NCI-H2227 treated with DMSO at 0.1 percent for 48 hours (cell line): Measurements from ENCODE around the gene PPIL6.
"Not testable (repeated sequence)": the region's sequence is repeated elsewhere in the genome, so short reads cannot be mapped to it uniquely, and the experiment has no call there.

ENCODE experiments used
- DNase-seq: peaks from one replicate; lab custom pipeline; 2025; lab: John Stamatoyannopoulos, UW

Gene PPIL6

DNA sequence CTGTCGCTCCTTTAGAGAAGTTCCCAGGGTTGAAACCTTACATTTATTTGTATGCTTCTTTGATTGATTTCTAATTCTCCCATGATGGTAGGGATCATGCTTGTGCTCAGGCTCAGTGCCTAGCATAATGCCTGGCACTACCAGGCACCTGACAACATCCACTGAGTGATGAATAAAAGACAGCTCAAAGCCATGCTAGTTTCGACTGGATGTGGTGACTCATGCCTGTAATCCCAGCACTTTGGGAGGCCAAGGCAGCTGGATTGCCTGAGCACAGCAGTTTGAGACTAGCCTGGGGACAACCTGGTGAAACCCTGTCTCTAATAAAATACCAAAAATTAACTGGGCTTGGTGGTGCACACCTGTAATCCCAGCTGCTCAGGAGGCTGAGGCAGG lies 46.5 kb downstream of the PPIL6 start:
- DNase-seq: no peak

DNA sequence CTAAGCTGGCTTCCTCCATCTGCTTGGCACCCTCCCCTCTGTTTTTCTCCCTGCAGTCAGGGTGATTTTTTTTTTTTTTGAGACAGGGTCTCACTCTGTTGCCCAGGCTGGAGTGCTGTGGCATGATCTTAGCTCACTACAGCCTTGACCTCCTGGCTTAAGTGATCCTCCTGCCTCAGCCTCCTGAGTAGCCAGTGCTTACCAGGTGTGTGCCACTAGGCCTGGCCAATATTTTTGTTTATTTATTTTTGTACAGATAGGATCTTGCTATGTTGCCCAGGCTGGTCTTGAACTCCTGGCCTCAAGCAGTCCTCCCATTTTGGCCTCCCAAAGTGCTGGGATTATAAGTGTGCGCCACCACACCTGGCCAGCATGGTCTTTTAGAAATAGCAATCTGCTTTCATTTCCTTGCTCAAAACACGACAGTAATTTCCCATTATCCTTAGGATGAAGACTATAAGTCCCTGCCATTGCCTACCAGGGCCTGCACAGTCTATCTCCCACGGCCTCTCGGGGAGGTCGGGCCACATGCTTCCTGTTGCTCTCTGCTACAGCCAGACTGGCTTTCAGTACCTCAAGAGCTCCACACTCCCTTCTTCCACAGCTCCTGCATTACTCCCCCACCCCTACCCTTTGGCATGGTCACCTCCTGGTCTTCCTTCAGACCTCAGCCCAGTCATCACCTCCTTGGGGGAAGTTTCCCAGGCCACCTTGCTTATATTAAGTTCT lies 47.1 kb downstream of the PPIL6 start:
- no peak for DNase-seq

DNA sequence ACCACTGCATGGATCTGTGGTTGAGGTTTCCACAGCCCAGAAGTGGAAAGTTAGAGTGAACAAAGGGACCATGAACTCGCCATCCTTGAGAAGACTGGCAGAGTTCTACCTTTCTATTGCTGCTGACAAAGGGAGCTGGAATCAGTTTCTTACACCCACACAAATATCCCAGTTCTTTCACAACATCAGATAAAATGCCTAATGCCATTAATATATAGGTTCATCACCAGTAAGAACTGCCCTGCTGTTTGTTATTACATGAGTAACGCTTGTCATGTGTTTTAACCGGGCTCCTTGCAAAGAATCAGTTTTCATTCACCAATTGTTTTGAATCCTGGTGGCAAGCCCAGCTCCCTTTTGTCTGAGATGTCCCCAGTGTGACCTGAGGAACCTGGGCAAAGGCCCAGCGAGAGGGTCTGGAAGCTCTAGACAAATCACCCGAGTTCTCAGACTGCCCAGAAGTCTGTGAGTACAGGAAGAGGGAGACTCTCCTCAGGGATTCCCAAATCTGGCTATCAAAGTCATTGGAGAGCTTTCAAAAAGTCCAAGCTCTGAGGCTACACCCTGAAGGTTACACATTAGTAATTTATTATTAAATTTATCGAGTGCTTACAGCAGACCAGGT lies 50.7 kb downstream of the PPIL6 start:
- DNase-seq: no peak

DNA sequence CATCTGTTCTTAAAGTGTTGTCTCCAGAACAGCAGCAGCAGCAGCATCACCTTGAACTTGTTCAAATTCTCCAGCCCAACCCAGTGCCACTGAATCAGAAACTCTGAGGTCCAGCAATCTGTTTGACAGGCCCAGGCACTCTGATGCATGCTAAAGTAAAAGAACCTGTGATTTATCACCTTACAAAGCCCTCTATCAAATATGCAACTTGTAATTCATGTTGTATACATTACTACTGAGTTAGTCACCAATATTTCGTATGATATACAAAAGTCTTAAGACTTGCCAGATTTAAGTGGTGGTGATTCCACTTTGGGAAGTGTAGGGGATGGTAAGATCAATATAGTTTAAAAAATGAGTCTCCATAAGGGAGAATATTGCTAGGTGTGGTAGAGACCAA lies 52.2 kb downstream of the PPIL6 start:
- no peak for DNase-seq

DNA sequence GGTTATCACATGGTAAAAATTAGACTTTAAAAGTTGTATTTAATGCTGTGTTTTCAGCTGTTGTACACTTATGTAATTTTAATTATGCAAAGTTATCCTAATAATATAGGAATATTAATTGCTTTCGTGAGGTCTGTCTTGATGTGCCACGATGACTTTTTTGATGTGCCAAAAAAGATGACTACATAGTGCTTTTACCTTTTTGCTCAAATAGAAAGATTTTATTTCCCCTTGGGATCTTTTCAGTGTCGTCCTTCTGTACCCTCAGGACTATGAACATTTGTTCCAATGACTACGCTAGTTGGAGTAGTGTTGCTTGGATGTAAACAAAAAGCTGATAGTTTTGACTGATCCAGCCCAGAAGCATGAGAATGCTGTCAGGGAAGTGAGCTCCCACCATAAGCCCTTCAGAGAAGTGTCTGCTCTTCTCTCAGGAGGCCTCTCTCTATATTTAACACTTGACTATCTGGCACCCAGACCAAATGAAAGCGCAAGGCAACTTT lies 56.9 kb downstream of the PPIL6 start:
- no peak for DNase-seq

DNA sequence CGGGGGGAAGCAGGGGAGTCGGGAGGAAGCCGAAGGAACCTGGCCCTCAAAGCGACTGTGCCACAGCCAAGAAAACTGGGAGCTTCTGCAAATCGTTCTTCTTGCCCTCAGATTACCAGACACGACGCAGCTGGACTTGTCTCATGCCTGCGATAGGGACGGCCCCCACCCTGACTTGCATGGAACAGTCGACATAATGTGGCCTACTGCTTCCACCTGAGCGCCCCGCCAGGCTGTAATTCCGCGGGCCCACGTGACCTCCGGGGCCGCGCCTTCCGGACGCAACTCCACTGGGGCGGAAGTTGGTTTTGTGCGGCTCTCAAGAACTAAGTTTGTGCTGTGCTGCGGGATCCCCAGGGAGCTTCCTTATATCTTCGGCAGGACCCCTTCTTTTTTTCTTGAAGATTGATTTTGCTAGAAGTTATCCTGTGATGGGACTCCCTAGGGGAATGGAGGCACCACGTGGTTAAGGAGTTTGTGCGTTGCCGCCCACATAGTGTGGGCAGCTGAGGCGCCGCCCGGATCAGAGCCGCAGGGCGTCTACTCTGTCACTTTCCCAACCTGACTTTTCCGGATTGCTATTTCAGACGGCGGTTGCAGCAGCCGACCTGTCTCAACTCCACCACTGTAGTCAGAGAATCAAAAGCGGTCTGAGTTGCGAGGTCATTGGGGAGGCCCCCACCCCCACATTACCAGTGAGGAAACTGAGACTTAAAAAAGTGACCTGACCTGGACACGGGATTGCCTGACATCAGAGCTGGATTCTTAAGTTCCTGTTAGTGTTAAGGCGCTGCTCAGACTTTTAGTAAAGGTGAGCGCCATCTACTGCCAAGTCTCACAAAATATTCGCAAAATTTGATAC lies 57.6 kb downstream of the PPIL6 start:
- peak; percentile 95 for DNase-seq

DNA sequence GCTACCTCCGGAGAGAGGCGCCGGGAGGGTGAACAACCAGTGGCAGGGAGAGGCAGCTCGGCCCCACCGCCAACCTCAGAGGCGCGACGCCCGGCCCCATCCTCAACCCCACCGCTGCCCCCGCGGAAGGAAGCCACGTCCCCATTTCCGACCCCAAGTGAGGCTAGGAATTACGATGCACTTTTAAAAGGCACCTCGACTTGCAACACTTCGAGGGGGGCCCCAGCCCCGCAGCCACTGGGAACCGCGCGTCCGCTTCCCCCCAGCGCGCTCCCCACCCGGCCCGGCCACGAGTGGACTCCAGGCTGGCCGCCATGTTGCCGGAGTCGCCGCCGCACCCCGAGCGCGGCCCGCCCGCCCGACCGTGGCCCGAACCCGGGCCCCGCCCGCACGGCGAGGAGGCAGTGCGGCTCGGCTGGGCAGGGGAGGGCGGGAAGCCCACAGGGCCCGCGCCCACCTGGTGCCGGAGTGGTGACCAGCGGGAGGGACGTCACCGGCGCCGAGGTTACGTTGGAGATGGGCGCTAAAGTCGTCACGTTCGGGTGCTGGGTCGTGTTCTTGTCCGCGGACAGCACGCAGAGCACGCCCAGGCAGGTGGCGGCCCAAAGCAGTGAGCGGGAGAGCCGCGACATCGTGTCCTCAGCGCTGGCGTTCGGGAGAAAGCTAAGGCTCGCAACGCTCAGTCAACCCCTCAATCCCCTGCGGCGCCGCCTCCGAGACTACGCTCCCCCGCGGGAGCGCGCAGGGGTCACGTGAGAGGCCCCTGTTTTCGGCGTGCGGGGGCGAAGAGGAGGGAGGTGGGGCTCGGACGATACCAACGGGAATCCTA lies 58.5 kb downstream of the PPIL6 start, which contains the start of gene CD164:
Gene CD164, minus strand, starts transcription at position 721 of the 829 bp plus-strand sequence. Its CDS starts 89 bp downstream, at position 632.
- DNase-seq: peak; percentile 95

DNA sequence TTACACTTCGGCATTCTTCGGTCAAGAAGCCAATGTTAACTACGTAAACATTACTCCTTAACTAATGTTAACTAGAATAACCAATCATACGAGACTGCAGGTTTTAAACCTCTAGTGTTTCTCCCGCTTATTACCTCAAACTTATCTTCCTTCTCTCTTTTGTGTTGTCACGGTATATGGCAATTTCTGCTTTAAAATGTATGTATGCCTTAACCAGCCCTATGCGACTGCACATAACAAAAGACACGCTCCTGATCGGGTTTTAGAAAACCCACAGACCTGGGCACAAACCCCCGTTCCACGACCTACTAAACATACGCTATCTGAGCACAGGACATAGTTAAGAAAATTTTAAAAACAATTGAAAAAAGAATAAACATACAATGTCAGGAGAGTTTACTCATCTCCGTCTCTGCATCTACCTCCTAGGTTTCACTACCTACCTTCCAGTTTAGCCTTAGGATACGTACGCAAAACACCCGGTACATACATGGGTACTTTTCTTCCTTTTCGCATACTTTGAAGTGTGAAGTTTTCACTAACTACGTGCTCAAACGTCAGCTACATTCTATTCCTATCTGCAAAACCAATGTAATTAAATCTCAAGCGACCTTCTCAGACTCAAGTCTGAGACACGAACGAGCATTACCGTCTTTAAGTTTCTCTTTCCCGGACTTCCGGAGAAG lies 59.2 kb downstream of the PPIL6 start:
- DNase-seq: no peak

DNA sequence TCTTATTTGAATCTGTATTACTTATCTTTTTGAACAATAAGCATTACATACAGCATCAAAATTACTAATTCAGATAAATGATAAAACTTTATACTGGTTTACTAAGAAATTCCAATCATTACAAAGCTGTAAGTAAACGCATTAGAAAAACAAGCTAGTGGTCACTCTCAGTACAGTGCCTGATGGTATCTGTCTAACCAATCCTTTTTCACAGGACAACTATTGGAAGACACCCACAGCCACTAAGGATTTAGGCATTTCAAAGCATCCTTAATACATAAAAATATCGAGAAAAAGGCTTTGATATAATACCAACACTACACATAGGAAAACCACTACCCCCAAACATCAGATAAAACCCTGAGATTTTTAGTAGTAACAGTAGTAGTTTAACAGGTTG lies 60.7 kb downstream of the PPIL6 start:
- no peak for DNase-seq

DNA sequence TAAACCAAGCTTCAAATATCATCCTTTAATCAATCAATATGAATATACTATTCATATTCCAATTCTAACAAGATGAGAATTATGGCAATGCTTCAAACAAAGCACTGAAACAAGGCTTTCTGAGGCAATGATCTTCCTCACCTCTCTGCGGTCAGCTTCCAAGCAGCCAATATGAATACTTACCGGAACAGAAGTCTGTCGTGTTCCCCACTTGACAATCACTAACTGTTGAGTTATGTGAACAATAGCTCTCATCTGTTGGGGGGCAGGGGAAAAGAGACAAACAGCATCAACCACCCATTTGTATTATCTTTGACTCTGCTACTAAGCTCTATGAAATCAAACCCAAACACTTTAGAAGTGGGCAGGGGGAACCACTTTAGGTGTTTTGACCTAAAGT lies 62.7 kb downstream of the PPIL6 start:
- DNase-seq: no peak

DNA sequence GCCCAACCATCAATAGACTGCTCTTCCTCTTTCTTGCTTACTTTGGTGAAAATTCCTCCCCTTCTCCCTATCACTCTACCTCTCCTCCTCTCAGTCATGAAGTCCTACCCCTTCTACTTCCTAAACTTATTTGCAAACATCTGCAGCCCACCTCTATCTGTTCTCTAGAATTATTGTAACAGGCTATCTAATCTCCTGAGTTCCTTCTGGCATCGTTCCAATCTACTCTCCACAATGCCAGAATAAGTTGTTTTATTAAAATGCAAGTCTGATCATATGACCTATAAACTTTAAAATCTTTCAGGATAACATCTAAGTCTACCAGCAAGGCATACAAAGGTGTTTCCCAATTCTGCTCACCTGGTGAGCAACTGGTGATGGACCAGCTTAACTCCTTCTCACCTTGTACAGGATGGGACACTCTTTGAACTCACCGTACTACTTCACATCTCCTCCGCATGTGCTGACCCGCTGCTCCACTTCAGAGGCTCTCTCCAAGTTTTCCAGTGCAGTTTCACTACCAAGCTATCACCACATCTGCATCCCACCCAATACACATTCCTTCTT lies 66.0 kb downstream of the PPIL6 start:
- DNase-seq: no peak

DNA sequence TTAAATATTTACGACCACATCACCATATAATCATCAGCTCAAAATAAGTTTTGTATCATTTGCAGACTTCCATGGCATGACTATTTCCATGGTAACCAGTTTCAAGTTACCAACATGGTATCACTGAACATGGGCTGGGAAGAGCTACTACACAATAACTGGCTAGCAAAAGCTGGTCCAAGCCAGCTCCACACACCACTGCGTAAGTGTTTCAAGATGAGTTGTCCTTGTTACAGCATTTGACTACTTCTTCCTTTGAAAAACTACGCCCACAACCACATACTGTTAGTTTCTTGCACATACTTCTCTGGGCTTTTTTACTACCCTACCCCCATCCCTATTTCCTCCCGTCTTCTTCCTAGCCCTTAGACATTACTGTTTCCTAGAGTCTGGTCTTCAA lies 66.7 kb downstream of the PPIL6 start:
- DNase-seq: no peak

DNA sequence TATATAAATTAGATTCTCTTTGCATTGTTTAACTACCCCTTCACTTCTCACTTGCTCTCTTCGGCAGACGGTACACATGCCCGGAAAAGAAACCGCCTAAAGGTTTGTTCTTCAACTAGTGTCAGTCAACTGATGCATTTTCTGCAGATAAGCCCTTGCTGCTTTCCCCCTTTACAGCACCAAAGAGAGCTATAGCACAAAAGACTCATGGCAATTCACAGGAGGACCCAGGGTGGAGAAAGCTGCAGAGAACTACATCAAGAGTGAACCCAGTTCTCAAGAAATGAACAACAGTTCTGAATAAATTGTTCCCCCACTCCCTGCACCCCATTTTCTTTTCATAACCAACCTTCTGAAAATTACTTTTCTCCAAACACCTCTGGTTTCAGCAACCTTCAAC lies 67.1 kb downstream of the PPIL6 start:
- DNase-seq: no peak

DNA sequence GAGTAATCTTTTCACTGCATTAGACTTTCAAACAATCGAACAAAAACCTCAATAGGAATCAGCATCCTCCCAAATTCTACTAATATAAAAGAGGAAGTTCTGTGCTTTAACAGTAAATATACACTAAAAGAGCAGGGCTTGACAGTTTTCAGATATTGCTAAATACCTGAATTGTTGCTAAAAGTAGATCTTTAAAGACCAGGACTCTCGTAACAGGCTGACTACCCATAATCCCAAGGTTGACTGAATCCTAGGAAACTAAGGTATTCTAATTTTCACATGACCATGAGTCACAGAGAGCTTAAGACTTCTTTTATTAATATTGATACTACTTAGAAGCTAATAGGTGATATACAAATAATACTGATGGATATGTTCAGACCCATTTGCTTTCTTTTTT lies 68.3 kb downstream of the PPIL6 start:
- no peak for DNase-seq

DNA sequence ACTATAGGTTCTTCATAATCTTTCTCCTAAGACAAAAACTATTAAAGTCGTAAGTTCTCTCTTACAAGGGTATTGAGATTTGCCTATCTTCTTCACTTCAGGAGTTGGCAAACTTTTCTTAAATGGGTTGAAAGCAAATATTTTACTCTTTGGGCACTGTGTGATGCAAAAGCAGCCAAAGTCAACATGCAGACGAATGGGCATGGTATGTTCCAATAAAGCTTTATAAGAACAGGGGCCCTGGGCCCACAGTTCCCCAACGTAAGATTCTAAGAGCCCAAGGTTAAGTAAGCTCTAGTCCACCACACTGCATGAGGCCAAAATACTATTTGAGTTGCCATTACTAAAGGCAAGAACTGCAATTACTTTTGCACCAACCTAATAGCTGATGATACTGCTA lies 69.6 kb downstream of the PPIL6 start:
- DNase-seq: no peak

DNA sequence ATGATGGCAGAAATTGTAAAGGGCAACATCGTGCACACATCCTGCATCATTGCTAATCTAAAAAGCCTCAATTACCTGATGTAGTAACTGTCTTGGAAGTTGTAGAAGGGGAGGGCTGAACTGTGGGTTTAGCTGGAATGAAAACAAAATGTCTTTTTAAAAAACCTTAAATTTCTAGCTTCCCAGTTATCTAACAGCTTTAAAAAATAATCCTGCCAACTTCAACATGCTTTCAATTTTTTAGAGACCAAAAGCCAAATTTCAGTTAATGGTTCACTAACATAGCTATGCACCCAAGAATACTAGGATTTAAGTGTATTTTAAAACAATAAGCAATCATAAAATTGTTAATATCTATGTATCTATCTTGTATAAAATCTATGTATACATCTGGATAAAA lies 70.1 kb downstream of the PPIL6 start:
- DNase-seq: no peak

DNA sequence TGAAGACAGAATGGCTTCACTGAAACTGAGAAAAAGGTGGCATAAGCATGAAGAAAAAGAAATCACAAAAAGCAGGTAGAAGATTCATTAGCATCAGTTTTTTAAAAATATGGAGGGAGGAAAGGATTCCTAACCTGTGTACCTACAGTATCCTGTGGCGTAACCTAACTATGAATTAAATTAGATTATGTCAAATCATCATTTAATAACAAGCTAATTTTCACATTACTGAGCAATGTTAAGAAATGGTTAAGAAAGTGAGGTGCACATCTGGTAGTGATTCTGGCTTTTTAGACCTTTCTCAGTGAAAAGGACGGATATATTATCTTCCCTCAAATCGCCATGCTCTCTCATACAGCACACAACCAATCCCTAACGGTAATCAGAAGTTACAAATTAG lies 70.7 kb downstream of the PPIL6 start:
- DNase-seq: no peak

DNA sequence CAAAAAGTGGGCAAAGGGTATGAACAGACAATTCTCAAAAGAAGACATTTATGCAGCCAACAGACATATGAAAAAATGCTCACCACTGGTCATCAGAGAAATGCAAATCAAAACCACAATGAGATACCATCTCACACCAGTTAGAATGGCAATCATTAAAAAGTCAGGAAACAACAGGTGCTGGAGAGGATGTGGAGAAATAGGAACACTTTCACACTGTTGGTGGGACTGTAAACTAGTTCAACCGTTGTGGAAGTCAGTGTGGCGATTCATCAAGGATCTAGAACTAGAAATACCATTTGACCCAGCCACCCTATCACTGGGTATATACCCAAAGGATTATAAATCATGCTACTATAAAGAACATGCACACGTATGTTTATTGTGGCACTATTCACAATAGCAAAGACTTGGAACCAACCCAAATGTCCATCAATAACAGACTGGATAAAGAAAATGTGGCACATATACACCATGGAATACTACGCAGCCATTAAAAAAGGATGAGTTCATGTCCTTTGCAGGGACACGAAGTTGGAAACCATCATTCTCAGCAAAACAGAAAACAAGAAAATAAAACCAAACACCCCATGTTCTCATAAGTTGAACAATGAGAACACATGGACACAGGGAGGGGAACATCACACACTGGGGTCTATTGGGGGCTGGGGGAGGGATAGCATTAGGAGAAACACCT lies 75.9 kb downstream of the PPIL6 start:
- DNase-seq: not testable (repeated sequence)

DNA sequence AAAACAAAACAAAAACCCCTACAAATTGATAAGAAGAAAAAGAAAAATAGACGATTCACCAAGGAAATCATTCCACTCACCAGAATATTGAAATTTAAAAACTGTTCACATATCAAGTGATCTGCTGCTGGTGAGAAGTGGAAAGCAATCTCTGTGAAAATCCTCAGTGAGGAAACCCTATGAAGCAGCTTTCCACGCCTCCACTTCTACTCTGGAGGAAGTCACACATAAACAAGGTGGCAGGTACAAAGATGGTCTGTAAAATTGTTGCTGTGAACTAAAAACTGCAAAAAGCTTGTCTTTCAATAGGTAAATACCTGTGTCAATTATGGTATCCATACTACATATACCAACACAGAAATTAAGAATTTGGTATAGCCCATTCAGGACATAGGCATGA lies 76.7 kb downstream of the PPIL6 start:
- DNase-seq: no peak
